Kidney (tissue), 14 donors: ENCODE data around the gene TSHR. TPM values are rescaled to one million over a fixed set of nuclear protein-coding genes. Genes with fewer than 3 reads are reported as not detected.
"Not testable (repeated sequence)": the region's sequence is repeated elsewhere in the genome, so short reads cannot be mapped to it uniquely, and the experiment has no call there.

ENCODE experiments used
- DNase-seq, 5 donors: peaks; one replicate each; pipeline ENCODE4 v3.0.0-alpha.2; 2013 to 2020
- FAIRE-seq: peaks from 2 replicates; lab custom pipeline; 2012; peaks lifted over from hg19 to GRCh38; lab: Jason Lieb, UNC
- H3K27ac ChIP-seq, 2 donors: one replicate each; pipeline ENCODE4 v1.7.0; 2013; ENCODE audit warnings: low read depth in 2 of 2, low read length in 2 of 2, inconsistent platforms in 1 of 2
- H3K27me3 ChIP-seq: one replicate; pipeline ENCODE4 v1.7.1; 2013; ENCODE audit warnings: low read length, inconsistent platforms; ENCODE audit not compliant: control insufficient read depth, insufficient read depth
- H3K36me3 ChIP-seq, 3 donors: one replicate each; pipeline versions ENCODE4 v1.7.0 to v1.7.1; 2013; ENCODE audit warnings: low read length in 3 of 3, control low read depth in 1 of 3, inconsistent platforms in 1 of 3; ENCODE audit not compliant: insufficient read depth in 3 of 3, control insufficient read depth in 2 of 3
- H3K4me1 ChIP-seq, 3 donors: one replicate each; pipeline versions ENCODE4 v1.7.0 to v1.7.1; 2013; ENCODE audit warnings: low read length in 3 of 3, inconsistent platforms in 1 of 3, low read depth in 1 of 3; ENCODE audit not compliant: control insufficient read depth in 2 of 3, insufficient read depth in 2 of 3
- H3K4me3 ChIP-seq, 3 donors: one replicate each; pipeline versions ENCODE4 v1.7.0 to v1.8.1; 2013; ENCODE audit warnings: low read length in 3 of 3, control low read depth in 1 of 3, inconsistent platforms in 1 of 3
- H3K9ac ChIP-seq, 3 donors: one replicate each; pipeline versions ENCODE4 v1.7.0 to v1.7.1; 2013; ENCODE audit warnings: low read length in 3 of 3, control low read depth in 1 of 3, inconsistent platforms in 1 of 3
- H3K9me3 ChIP-seq, 3 donors: one replicate each; pipeline versions ENCODE4 v1.7.0 to v1.7.1; 2013; ENCODE audit warnings: low read length in 3 of 3, control low read depth in 1 of 3, inconsistent platforms in 1 of 3; ENCODE audit not compliant: control insufficient read depth in 2 of 3, insufficient read depth in 1 of 3
- intact Hi-C: fragments of 100-400 bp; cut with DNase I; formaldehyde crosslinking; loops from one replicate; pipeline ENCODE4 v1.11.1; 2022
- polyA plus RNA-seq: library from polyadenylated mRNA; stranded (reverse); fragments of 350-450 nt; fragmentation: Illumina TruSeq; extraction: RNeasy Lipid Tissue Mini Kit (QIAGEN cat#74804); gene quantifications from one replicate; pipeline ENCODE4 v1.2.3, GENCODE V29; 2014; ENCODE audit warnings: low read depth, low replicate concordance; ENCODE audit not compliant: insufficient read depth
- total RNA-seq: library from RNA; stranded (reverse); fragmentation: NEBNext Ultra II Directional; extraction: Animal tissue kit (Norgen Biotek cat#: 25700); gene quantifications from one replicate; pipeline ENCODE4 v1.2.1, GENCODE V29; 2021
- TF ChIP-seq, protein P1 (sequence below): IDR thresholded peaks from 3 replicates; pipeline ENCODE4 v1.5.1; 2012; ENCODE audit warnings: mild to moderate bottlenecking, moderate library complexity, borderline replicate concordance; ENCODE audit not compliant: insufficient read depth; ENCODE audit errors: extremely low read depth
- donor health status: control.
- donor health status: control.
- donor health status: control.
- donor health status: control.
- donor health status: control.
- donor health status: DM: yes; HTN: yes; CAD: no.
- donor health status: Normal renal cell carcinoma (clear cell type).

Gene TSHR
- total and polyA plus RNA-seq, 2 donors from 2014 or later = 0.98 TPM; not detected in 1

DNA sequence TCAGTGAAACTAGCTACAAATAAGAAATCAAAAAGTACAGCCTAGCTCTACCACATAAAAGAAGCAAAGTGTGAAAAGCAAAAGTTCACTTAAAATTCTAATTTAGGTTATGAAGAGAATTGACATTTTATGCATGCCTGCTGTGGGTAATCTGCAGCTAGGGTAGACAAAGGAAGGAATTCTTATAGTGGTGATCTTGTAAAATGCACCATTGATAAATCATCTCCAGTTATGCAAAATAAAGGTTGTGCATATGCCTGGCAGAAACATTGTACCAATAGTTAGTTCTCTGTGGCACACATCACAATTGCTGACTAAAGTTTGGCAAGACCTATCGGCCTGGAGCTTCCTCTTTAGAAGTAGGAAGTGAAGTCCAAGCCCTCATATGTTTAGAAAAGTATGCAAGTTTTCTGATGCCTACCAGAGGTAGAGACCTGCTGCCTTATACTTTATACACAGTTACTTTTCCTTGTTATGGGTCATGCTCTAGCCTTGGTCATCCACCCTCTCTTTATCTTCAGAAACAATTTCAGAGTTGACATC, 78.3 kb downstream of the TSHR start:
- DNase-seq (no peak), FAIRE-seq (no peak)
- TF ChIP-seq, protein P1, sequence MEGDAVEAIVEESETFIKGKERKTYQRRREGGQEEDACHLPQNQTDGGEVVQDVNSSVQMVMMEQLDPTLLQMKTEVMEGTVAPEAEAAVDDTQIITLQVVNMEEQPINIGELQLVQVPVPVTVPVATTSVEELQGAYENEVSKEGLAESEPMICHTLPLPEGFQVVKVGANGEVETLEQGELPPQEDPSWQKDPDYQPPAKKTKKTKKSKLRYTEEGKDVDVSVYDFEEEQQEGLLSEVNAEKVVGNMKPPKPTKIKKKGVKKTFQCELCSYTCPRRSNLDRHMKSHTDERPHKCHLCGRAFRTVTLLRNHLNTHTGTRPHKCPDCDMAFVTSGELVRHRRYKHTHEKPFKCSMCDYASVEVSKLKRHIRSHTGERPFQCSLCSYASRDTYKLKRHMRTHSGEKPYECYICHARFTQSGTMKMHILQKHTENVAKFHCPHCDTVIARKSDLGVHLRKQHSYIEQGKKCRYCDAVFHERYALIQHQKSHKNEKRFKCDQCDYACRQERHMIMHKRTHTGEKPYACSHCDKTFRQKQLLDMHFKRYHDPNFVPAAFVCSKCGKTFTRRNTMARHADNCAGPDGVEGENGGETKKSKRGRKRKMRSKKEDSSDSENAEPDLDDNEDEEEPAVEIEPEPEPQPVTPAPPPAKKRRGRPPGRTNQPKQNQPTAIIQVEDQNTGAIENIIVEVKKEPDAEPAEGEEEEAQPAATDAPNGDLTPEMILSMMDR = no peak
- Histone ChIP-seq H3K9ac (no peak overlapping the region), H3K4me1 (no peaks in the 10 kb centered on the region), H3K27ac (no peak overlapping the region), H3K27me3 (no peaks in the 10 kb centered on the region), H3K4me3 (no peak overlapping the region), H3K36me3 (no peaks in the 10 kb centered on the region), H3K9me3 (no peaks in the 10 kb centered on the region)
- intact Hi-C loops = no loop called here

DNA sequence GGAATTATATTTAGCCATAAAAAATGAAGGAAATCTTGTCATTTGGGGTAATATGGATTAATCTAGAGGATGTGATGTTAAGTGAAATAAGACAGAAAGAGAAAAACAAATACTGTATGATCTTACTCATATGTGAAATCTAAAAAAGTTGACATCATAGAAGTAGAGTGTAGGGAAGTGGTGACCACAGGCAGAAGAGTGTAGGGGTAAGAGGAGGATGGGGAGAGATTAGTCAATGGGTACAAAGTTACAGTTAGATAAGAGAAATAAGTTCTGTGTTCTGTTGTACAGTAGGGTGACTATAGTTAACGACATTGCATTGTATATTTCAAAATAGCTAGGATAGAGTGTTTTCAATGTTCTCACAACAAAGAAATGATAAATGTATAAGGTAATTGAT, 87.0 kb downstream of the TSHR start:
- H3K4me3 ChIP-seq = no peak overlapping the region
- TF ChIP-seq, protein P1 = no peak
- H3K4me1 ChIP-seq = no peaks in the 10 kb centered on the region
- intact Hi-C loops = no loop called here
- H3K27ac ChIP-seq = no peak overlapping the region
- no peaks in the 10 kb centered on the region for H3K36me3 ChIP-seq
- FAIRE-seq (no peak), DNase-seq (no peak)
- no peaks in the 10 kb centered on the region for H3K27me3 ChIP-seq
- no peak overlapping the region for H3K9ac ChIP-seq
- H3K9me3 ChIP-seq = peaks cover 0 to 5% (median 0%) of the 10 kb centered on the region in 3 donors

DNA sequence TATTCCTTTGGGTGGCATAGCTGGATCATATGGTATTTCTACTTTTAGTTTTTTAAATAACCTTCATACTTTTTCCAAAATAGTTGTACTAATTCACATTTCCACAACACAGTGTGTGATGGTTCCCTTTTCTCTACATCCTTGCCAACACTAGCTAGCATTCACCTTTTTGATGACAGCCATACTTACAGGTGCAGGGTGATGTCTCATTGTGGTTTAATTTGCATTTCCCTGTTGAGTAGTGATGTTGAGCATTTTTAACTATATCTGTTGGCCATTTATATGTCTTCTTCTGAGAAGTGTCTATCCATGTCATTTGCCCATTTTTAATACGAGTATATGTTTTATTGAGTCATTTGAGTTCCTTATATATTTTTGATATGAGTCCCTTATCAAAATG, 96.1 kb downstream of the TSHR start:
- H3K27ac ChIP-seq = no peak overlapping the region
- FAIRE-seq (no peak), DNase-seq (no peak)
- no peaks in the 10 kb centered on the region for H3K36me3 ChIP-seq
- no peaks in the 10 kb centered on the region for H3K27me3 ChIP-seq
- no peaks in the 10 kb centered on the region for H3K4me1 ChIP-seq
- no peak overlapping the region for H3K4me3 ChIP-seq
- TF ChIP-seq, protein P1 = no peak
- H3K9me3 ChIP-seq = peaks cover 0 to 3% (median 0%) of the 10 kb centered on the region in 3 donors
- intact Hi-C loops = no loop called here
- no peak overlapping the region for H3K9ac ChIP-seq

DNA sequence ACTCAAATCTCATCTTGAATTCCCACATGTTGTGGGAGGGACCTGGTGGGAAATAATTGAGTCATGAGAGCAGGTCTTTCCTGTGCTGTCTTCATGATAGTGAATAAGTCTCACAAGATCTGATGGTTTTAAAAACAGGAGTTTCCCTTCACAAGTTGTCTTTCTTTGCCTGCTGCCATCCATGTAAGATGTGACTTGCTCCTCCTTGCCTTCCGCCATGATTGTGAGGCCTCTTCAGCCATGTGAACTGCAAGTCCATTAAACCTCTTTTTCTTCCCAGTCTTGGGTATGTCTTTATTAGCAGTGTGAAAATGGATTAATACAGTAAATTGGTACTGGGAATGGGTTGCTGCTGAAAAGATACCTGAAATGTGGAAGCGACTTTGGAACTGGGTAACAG, 98.6 kb downstream of the TSHR start:
- FAIRE-seq, intact Hi-C loops, H3K36me3 ChIP-seq: not testable (repeated sequence)

More for the DNA sequence above, 98.6 kb downstream of the TSHR start:
- H3K9me3 ChIP-seq, H3K9ac ChIP-seq, H3K4me1 ChIP-seq, DNase-seq, H3K4me3 ChIP-seq, H3K27me3 ChIP-seq, H3K27ac ChIP-seq: not testable (repeated sequence)
